ENCODE results near the gene ATXN7L1.

- TF ChIP-seq CTCF (IDR thresholded peaks at IDR 0.05), result no peak
- TF ChIP-seq POLR2A (IDR thresholded peaks at IDR 0.05), result no peak
These were observed 169.0 kb downstream of the ATXN7L1 start for GRCh38 chr7:105707381-105707780.
